AG04450 (cell line): Measurements from ENCODE around the gene HES2. TPM values are rescaled to one million over a fixed set of nuclear protein-coding genes. Genes with fewer than 3 reads are reported as not detected.

Experiments
- CTCF ChIA-PET: fragments of 300-600, 350-600 bp; formaldehyde crosslinking; extraction: SDS; loops from one replicate; lab custom pipeline; 2022; ENCODE audit warnings: antibody characterized with exemption, inconsistent platforms; lab: Charles Lee
- POLR2A ChIA-PET: fragments of 350-600 bp; formaldehyde crosslinking; extraction: SDS; loops from one replicate; lab custom pipeline; 2021; ENCODE audit warnings: antibody characterized with exemption, inconsistent platforms; lab: Yijun Ruan, JAX
- DNase-seq: peaks from one replicate; pipeline ENCODE4 v3.0.0-alpha.2; 2011; ENCODE audit warnings: low read depth, low spot score
- H3K27ac ChIP-seq: one replicate; pipeline ENCODE4 v1.5.1; 2012; ENCODE audit warnings: low read depth, low read length, control low read depth
- H3K27me3 ChIP-seq: one replicate; pipeline ENCODE4 v1.6.0; 2012; ENCODE audit warnings: low read length; ENCODE audit not compliant: control insufficient read depth, insufficient read depth
- H3K4me3 ChIP-seq: 2 replicates; pipeline ENCODE4 v1.5.1; 2011; ENCODE audit warnings: mild to moderate bottlenecking, low read depth, low read length, control low read depth
- H3K9me3 ChIP-seq: 2 replicates; pipeline ENCODE4 v1.5.1; 2012; ENCODE audit warnings: low read length; ENCODE audit not compliant: control insufficient read depth, insufficient read depth
- CTCF ChIP-seq: IDR thresholded peaks from 2 replicates; pipeline ENCODE4 v1.5.1; 2011; ENCODE audit warnings: low read depth, low read length, control low read depth, inconsistent platforms
- polyA plus RNA-seq: library from polyadenylated mRNA; depleted of rRNA; stranded (reverse); fragments of >200 nt; gene quantifications from 2 replicates; pipeline ENCODE4 v1.2.3, GENCODE V29; 2011

Gene HES2
- polyA plus RNA-seq, 1 experiment: not detected

GRCh38 chr1:6466751-6467150 is 47.0 kb upstream of the HES2 start:
- TF ChIP-seq CTCF: no peak
- H3K27ac ChIP-seq: no peak overlapping the region
- POLR2A ChIA-PET: interaction anchor here (0.7 kb wide), 1 partner anchor 259 kb away, joined by 3 read pairs; no protein-coding TSS in a partner anchor
- H3K9me3 ChIP-seq: peaks cover 4% of the 10 kb centered on the region; the same call in 1 of the 2 replicates
- CTCF ChIA-PET: interaction anchor here (0.5 to 2.7 kb wide), 4 partner anchors 9 to 88 kb away, joined by 3 to 11 read pairs (median 4); partner anchors contain the start of gene TAS1R1
- H3K4me3 ChIP-seq: no peak overlapping the region
- peaks cover under 1% of the 10 kb centered on the region for H3K27me3 ChIP-seq
- DNase-seq: no peak

- CTCF ChIA-PET: interaction anchor here (2.7 kb wide), 1 partner anchor 24 kb away, joined by 11 read pairs; no protein-coding TSS in a partner anchor
- DNase-seq: no peak
- peaks cover 10% of the 10 kb centered on the region; the same call in 1 of the 2 replicates for H3K9me3 ChIP-seq
- peaks cover 4% of the 10 kb centered on the region for H3K27me3 ChIP-seq
- POLR2A ChIA-PET: interaction anchor here (0.7 kb wide), 1 partner anchor 259 kb away, joined by 3 read pairs; no protein-coding TSS in a partner anchor
- H3K27ac ChIP-seq: no peak within 1 kb of the TSS
- TF ChIP-seq CTCF: no peak
- H3K4me3 ChIP-seq: no peak within 1 kb of the TSS
These were observed 46.3 kb upstream of the HES2 start, which contains the start of gene TNFRSF25 for GRCh38 chr1:6466023-6466422. Gene TNFRSF25, minus strand, starts transcription at chr1:6466173. Its CDS starts 66 bp downstream, at chr1:6466107.

- H3K9me3 ChIP-seq: peaks cover 10% of the 10 kb centered on the region; the same call in 1 of the 2 replicates
- no peak for TF ChIP-seq CTCF
- no peak for DNase-seq
- ChIA-PET CTCF (no interaction called here), POLR2A (no interaction called here)
- H3K4me3 ChIP-seq: no peak overlapping the region
- no peak overlapping the region for H3K27ac ChIP-seq
- peaks cover 4% of the 10 kb centered on the region for H3K27me3 ChIP-seq
These were observed 45.8 kb upstream of the HES2 start for GRCh38 chr1:6465461-6466005.

- Histone ChIP-seq H3K27ac (no peak overlapping the region), H3K9me3 (peaks cover 10% of the 10 kb centered on the region; the same call in 1 of the 2 replicates), H3K27me3 (peaks cover 6% of the 10 kb centered on the region), H3K4me3 (no peak overlapping the region)
- DNase-seq: no peak
- POLR2A ChIA-PET: interaction anchor here (0.6 kb wide), 1 partner anchor 21 kb away, joined by 4 read pairs; no protein-coding TSS in a partner anchor
- TF ChIP-seq CTCF: no peak
- CTCF ChIA-PET: interaction anchor here (0.6 to 1.7 kb wide), 2 partner anchors 27 to 1516 kb away, joined by 3 to 8 read pairs; no protein-coding TSS in a partner anchor
These were observed 45.2 kb upstream of the HES2 start for GRCh38 chr1:6464915-6465314.

- H3K9me3 ChIP-seq: peaks cover 10% of the 10 kb centered on the region; the same call in 1 of the 2 replicates
- DNase-seq: no peak
- TF ChIP-seq CTCF: no peak
- ChIA-PET POLR2A (interaction anchor here (0.6 kb wide), 1 partner anchor 22 kb away, joined by 4 read pairs; no protein-coding TSS in a partner anchor), CTCF (interaction anchor here (0.6 to 1.7 kb wide), 2 partner anchors 27 to 1517 kb away, joined by 3 to 8 read pairs; no protein-coding TSS in a partner anchor)
- peaks cover 10% of the 10 kb centered on the region for H3K27me3 ChIP-seq
- H3K4me3 ChIP-seq: no peak overlapping the region
- H3K27ac ChIP-seq: no peak overlapping the region
These were observed 44.8 kb upstream of the HES2 start for GRCh38 chr1:6464514-6464836.
